Inflammatory macrophage treated with lipopolysaccharide for 4 hours (primary cell): ENCODE results near the gene MND1.
"Not testable (repeated sequence)": the region's sequence is repeated elsewhere in the genome, so short reads cannot be mapped to it uniquely, and the experiment has no call there.

Experiments used
- DNase-seq: peaks from one replicate; pipeline ENCODE4 v3.0.0-alpha.2; 2020

Gene MND1

DNA sequence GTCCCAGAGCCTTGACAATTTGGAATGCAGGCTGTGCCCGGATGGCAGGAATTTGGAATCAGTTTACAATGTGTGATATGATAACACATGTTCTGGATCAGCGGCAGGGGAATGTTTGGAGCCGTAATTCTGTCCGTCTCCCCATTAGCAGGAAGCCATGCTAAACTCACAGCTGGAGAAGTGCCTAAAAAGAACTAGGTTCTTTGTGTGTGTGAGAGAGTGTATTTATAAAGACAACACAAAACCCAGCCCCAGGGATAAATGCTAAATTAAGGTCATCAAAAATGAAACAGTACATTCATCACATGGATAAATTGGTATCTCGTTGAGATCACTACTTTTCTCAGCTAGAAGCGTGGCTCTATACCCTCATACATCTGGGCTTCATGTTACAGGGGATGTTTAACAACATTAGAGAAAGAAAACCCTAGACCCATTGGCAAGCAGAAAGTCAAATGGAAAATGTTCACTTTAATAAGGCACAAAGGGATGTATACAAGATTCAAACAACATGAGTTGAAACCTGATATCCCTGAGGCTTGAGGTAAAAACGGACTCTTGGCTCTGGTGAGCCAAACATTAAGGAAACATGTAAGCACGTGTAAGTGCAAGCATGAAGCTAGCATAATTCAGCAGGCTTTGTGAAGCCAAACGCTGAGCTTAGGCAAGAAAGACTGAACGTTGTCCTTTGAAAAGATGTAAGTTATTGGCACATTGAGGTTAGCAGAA, 103.7 kb downstream of the MND1 start:
- DNase-seq, result no peak

- DNase-seq, result no peak
Observed at GRCh38 chr4:153449338-153449737, 104.8 kb downstream of the MND1 start.

GRCh38 chr4:153450544-153450917, 106.0 kb downstream of the MND1 start:
- no peak for DNase-seq

- DNase-seq, result not testable (repeated sequence)
Observed at GRCh38 chr4:153451145-153451544, 106.7 kb downstream of the MND1 start.

DNA sequence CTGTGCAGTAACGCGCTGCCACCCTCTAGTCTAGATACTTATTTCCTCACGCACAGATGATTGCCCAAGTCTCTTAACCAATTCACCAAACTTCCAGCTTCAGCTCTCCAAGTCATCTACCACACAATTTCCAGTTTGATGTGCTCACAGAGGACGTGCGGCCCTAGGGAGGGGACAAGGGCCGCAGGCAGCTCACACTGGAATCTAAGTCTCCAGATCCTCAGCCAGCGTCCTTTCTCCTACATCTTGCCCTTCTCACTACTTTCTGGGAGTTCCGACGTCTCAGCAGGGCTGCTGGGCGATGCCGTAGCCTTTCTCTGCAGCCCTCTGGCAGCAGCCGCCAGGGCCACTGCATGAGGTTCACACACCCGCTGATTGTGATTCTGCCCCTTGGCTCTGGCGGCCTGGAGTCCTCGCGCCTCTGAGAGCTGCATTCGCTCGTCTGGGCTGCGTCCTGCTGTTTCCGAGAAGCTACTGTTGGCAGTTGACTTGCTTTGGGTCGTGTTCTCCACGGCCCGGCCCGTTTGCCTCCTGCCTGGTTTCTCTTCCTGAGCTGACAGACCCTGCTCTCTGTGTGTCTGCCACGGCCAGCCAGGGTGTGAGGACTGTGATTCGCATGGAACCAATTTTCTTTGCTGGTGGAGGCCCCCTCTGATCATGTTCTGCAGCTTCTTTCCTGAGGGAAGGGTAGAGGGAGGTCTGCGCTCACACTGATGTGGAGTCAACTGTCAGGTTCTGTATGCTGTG, 107.6 kb downstream of the MND1 start:
- DNase-seq, result peak; percentile 85

DNA sequence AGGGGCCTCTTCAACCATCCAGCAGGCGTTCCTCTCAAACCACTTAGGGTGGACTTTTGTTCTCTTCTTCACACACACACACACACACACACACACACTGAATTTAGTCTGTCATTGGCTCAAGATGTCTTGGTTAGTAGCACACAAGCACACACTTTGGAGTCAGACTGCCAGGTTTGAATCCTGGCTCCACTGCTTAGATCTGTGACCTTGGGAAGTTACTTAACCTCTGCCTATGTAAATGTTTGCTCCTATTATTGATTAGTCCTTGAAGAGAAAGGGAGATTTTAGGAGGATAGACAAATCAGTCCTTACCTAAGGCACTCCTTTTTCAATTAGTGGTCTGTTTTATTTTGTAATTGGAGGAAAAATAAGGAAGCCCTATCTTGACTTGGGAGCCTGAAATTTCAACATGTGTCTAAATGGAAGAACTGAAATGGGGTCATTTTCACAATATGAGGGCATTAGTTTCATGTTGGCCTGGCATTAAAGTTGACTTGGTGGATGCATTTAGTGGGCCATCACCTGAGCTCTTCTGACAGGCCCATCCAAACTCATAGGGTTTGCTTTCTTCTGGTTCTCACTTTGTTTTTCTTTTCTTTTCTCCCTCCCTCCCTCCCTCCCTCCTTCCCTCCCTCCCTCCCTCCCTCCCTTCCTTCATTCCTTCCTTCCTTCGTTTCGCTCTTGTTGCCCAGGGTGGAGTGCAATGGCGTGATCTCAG, 108.3 kb downstream of the MND1 start:
- peak; percentile 34 for DNase-seq

DNA sequence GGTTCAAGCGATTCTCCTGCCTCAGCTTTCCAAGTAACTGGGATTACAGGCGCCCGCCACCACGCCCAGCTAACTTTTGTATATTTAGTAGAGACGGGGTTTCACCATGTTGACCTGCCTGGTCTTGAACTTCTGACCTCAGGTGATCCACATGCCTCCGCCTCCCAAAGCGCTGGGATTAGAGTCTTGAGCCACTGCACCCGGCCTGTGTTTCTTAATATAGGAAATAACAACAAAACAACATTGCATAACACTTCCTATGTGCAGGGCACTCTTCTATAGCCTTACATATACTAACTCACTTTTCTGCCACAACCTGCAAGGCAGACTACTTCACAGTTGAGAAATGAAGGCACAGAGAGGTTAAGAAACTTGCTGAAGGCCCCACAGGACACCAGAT, 108.9 kb downstream of the MND1 start:
- peak; percentile 66 for DNase-seq

DNA sequence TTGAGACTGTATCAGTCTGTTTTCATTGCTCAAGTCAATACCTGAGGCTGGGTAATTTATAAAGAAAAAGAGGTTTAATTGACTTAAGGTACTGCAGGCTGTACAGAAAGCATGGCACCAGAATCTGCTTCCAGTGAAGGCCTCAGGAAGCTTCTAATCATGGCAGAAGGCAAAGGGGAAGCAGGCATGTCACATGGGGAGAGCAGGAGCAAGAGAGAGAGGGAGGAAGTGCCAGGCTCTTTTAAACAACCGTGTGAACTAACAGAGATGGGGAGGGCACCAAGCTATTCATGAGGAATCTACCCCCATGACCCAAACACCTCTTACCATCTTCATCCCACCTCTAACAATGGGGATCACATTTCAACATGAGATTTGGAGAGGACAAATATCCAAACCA, 114.5 kb downstream of the MND1 start:
- peak; percentile 25 for DNase-seq

GRCh38 chr4:153461549-153461948, 117.1 kb downstream of the MND1 start:
- DNase-seq, result not testable (repeated sequence)

GRCh38 chr4:153464068-153464467, 119.6 kb downstream of the MND1 start:
- DNase-seq, result no peak
